Peyer's patch (tissue), 4 donors: ENCODE measurements around the gene PRSS36. TPM values are rescaled to one million over a fixed set of nuclear protein-coding genes. Genes with fewer than 3 reads are reported as not detected.
"Not testable (repeated sequence)": the region's sequence is repeated elsewhere in the genome, so short reads cannot be mapped to it uniquely, and the experiment has no call there.

Experiments
- DNase-seq, 3 donors: peaks; one replicate each; pipeline ENCODE4 v3.0.0-alpha.2; 2017 to 2019
- H3K27ac ChIP-seq, 4 donors: fragments of 200-600 bp; sonication (generic); one replicate each; pipeline ENCODE4 v1.5.1; 2016 to 2019
- H3K27me3 ChIP-seq, 2 donors: fragments of 200-600 bp; sonication (generic); one replicate each; pipeline ENCODE4 v1.5.1; 2019
- H3K36me3 ChIP-seq, 3 donors: fragments of 200-600 bp; sonication (generic); one replicate each; pipeline ENCODE4 v1.5.1; 2016 to 2019
- H3K4me1 ChIP-seq, 4 donors: fragments of 200-600 bp; sonication (generic); one replicate each; pipeline ENCODE4 v1.5.1; 2016 to 2019
- H3K4me3 ChIP-seq, 4 donors: fragments of 200-600 bp; sonication (generic); 1 replicate in 3 of 4; 2 replicates in 1 of 4; pipeline ENCODE4 v1.5.1; 2016 to 2019; ENCODE audit warnings: mild to moderate bottlenecking in 1 of 4
- H3K9me3 ChIP-seq, 4 donors: fragments of 200-600 bp; sonication (generic); one replicate each; pipeline ENCODE4 v1.5.1; 2016 to 2019; ENCODE audit warnings: mild to moderate bottlenecking in 1 of 4
- POLR2A ChIP-seq, 2 donors: fragments of 450-650 bp; IDR thresholded peaks; one replicate each; pipeline ENCODE4 v1.5.1; 2017; ENCODE audit warnings: antibody characterized with exemption in 2 of 2, mild to moderate bottlenecking in 2 of 2, moderate library complexity in 2 of 2
- total RNA-seq, 4 donors: library from RNA; depleted of rRNA; stranded (reverse); fragments of >200 nt; gene quantifications; one replicate each; pipeline ENCODE4 v1.1.0, GENCODE V29; 2016
- TF ChIP-seq, protein P1 (sequence below), 6 experiments: fragments of 450-650 bp in 4 of 6; fragments of 200-600 bp in 2 of 6; sonication (generic) in 1 of 6; IDR thresholded peaks; one replicate each; pipeline ENCODE4 v1.5.1; 2017 to 2019; ENCODE audit warnings: antibody characterized with exemption in 6 of 6, mild to moderate bottlenecking in 3 of 6, moderate library complexity in 1 of 6

PRSS36 gene
- total RNA-seq, 4 donors from 2014 or later, result 26.1 to 31.3 (median 28.2) TPM; not detected in 1

DNA sequence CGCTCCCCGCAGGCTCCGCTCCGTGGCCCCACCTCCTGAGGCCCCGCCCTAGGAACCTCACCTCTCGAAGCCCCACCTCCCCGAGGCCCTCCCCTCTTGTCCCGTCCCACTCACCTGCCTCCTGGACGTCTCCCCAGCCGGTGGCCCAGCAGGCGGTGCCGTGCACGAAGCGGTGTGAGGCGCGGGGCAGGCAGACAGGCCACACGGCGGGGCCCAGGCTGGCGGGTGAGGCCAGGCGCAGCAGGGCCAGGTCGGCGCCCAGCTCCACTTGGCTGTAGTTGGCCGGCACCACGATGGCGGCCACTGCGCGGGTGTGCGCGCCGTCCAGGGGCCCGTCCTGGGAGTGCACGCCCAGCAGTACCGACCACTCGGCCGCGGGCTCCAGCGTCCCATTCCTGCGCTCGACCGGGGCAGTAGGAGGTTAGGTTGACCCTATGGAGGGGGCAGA lies 1.6 kb downstream of the PRSS36 start:
- TF ChIP-seq, protein P1, sequence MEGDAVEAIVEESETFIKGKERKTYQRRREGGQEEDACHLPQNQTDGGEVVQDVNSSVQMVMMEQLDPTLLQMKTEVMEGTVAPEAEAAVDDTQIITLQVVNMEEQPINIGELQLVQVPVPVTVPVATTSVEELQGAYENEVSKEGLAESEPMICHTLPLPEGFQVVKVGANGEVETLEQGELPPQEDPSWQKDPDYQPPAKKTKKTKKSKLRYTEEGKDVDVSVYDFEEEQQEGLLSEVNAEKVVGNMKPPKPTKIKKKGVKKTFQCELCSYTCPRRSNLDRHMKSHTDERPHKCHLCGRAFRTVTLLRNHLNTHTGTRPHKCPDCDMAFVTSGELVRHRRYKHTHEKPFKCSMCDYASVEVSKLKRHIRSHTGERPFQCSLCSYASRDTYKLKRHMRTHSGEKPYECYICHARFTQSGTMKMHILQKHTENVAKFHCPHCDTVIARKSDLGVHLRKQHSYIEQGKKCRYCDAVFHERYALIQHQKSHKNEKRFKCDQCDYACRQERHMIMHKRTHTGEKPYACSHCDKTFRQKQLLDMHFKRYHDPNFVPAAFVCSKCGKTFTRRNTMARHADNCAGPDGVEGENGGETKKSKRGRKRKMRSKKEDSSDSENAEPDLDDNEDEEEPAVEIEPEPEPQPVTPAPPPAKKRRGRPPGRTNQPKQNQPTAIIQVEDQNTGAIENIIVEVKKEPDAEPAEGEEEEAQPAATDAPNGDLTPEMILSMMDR (IDR thresholded peaks at IDR 0.05), result peak in 3 of 6 experiments; percentile 31 to 49 (median 38)
- no peak for TF ChIP-seq POLR2A (IDR thresholded peaks at IDR 0.05)
- DNase-seq, result peak in 2 of 3 donors; percentile 87 to 90
- H3K4me3 ChIP-seq, result peak overlapping the region in 2 of 4 donors; percentile 33 to 47
- H3K36me3 ChIP-seq, result no peaks in the 10 kb centered on the region
- no peaks in the 10 kb centered on the region for H3K27me3 ChIP-seq
- peaks cover 0 to 10% (median 0%) of the 10 kb centered on the region in 4 donors for H3K4me1 ChIP-seq
- no peaks in the 10 kb centered on the region for H3K9me3 ChIP-seq
- peak overlapping the region in 1 of 4 donors; percentile 39 for H3K27ac ChIP-seq

DNA sequence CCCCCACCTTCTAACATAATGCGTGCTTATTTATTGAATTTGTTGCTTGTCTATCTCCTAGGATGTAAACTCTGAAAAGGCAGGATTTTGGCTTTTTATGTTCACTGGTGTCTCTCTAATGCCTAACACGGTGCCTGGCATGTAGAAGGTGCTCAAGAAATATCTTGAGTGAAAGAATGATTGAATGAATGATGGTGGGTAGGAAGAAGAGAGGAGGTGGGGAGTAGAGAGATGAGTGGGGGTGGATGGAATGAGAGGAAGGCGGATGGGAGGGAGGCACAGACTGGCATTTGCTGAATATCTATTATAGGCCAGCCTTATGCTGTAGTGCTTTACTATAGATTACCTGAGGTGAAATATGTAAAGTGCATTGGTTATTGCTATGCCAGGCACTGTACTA lies 2.3 kb downstream of the PRSS36 start:
- Histone ChIP-seq H3K4me3 (no peak overlapping the region), H3K4me1 (peaks cover 0 to 17% (median 4%) of the 10 kb centered on the region in 4 donors), H3K27me3 (no peaks in the 10 kb centered on the region), H3K9me3 (no peaks in the 10 kb centered on the region), H3K27ac (no peak overlapping the region), H3K36me3 (no peaks in the 10 kb centered on the region)
- TF ChIP-seq, protein P1 (IDR thresholded peaks at IDR 0.05), result no peak
- no peak for TF ChIP-seq POLR2A (IDR thresholded peaks at IDR 0.05)
- DNase-seq, result no peak

DNA sequence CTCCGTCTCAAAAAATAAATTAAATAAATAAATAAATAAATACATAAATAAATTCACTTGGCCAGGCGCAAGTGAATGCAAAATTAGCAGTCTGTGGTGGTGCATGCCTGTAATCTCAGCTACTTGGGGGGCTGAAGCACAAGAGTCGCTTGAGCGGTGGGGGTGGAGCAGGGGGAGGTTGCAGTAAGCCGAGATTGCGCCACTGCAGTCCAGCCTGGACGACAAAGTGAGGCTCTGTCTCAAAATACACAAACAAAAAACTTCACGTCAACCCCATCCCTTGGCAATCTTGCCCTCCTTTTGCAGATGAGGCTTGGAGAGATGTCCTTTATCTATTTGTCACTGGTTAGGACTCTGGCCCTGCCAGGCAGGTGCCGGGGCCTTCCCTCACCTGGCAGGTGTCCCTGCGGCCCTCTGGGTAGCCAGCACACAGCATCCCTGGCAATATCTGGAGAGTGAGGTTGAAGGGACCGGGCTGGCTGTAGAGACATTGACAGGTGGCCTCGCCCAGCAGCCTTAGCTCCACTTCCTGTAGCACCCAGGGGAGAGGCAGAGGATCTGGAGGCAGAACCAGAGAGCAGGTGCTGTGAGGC lies 4.4 kb downstream of the PRSS36 start:
- Histone ChIP-seq H3K4me3 (no peak overlapping the region), H3K36me3 (no peaks in the 10 kb centered on the region), H3K4me1 (peaks cover 3 to 32% (median 5%) of the 10 kb centered on the region in 4 donors), H3K27ac (no peak overlapping the region), H3K27me3 (no peaks in the 10 kb centered on the region), H3K9me3 (no peaks in the 10 kb centered on the region)
- TF ChIP-seq POLR2A (IDR thresholded peaks at IDR 0.05), result no peak
- TF ChIP-seq, protein P1 (IDR thresholded peaks at IDR 0.05), result no peak
- no peak for DNase-seq

DNA sequence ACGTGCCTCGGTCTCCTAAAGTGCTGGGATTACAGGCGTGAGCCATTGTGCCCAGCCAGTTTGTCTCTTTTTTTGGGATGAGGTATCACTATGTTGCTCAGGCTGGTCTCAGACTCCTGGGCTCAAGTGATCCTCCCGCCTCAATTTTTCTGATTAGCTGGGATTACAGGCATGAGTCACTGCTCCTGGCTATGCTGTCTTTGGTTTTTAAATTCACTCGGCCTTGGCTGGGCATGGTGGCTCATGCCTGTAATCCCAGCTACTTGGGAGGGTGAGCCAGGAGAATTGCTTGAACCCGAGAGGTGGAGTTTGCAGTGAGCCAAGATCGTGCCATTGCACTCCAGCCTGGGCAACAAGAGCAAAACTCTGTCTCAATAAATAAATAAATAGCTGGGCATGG lies 5.4 kb downstream of the PRSS36 start:
- H3K9me3 ChIP-seq, DNase-seq, H3K4me3 ChIP-seq, H3K36me3 ChIP-seq, H3K27me3 ChIP-seq, H3K27ac ChIP-seq: not testable (repeated sequence)
- H3K4me1 ChIP-seq, result peaks cover 3 to 38% (median 5%) of the 10 kb centered on the region in 4 donors

DNA sequence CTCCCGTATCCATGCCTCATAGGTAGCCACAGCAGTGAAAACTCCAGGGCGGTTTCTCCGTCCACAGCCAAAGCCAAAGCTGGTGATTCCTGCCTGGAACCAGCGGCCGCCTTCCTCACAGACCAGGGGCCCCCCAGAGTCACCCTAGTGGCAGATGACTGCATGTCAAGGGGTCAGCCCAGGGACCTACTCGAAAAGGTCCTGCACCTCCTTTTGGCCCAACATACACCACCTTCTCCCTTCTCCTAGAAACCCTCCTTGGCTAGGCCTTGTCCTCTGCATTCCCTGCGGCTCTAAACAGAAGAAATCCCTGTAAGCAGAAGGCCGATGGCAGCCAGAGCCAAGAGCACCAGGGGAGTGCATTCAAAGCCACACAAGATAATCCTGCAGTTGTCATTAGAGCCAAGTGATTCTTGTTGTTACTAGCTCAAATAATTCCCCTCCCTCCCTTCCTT lies 6.1 kb downstream of the PRSS36 start:
- TF ChIP-seq, protein P1 (IDR thresholded peaks at IDR 0.05), result no peak
- no peak for TF ChIP-seq POLR2A (IDR thresholded peaks at IDR 0.05)
- Histone ChIP-seq H3K27ac (no peak overlapping the region), H3K9me3 (no peaks in the 10 kb centered on the region), H3K27me3 (no peaks in the 10 kb centered on the region), H3K4me1 (peaks cover 3 to 34% (median 7%) of the 10 kb centered on the region in 4 donors), H3K36me3 (no peaks in the 10 kb centered on the region), H3K4me3 (no peak overlapping the region)
- no peak for DNase-seq

DNA sequence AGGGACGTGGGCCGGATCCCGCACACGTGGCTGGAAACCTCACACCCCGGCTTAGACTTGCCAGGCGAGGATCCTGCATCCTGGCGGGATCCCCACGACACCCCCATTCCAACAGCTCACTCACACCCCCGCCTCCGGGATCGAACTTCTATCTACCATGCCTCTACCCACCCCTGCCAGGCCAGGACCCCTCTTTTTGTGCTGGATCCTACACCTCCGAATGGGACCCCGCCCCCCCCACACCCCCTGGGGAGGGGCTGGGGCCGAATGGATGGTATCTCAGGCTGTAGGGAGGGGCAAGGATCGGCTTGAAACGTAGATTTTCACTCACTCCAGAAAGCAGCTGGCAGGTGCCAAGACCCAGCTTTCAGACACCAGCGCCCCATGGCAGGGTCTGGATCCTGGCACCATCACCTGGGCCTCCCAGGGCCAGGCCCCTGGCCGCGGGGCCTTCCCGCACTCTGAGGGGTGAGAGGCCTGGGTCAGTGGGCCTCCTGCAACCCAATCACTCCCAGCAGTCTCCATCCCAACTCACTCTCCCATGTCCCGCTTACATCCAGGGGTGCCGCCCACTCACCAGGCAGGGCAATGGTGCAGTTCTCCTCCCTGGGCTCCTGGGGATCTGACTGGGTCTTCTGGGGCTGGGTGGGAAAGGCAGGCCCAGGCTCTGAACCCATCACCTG lies 6.7 kb downstream of the PRSS36 start:
- Histone ChIP-seq H3K4me3 (peak overlapping the region; percentile 41 to 62 (median 62)), H3K27ac (peak overlapping the region; percentile 77 to 96 (median 88)), H3K9me3 (no peaks in the 10 kb centered on the region), H3K4me1 (peaks cover 3 to 32% (median 7%) of the 10 kb centered on the region in 4 donors), H3K36me3 (no peaks in the 10 kb centered on the region), H3K27me3 (no peaks in the 10 kb centered on the region)
- TF ChIP-seq, protein P1 (IDR thresholded peaks at IDR 0.05), result no peak
- TF ChIP-seq POLR2A (IDR thresholded peaks at IDR 0.05), result no peak
- peak in 1 of 3 donors; percentile 56 for DNase-seq
